SU-DHL-6 (cell line): ENCODE results near the gene ADAMTS16.

Experiments
- EZH2phosphoT487 ChIP-seq: fragments of 200-600 bp; sonication (generic), shearing (Covaris generic); conservative IDR thresholded peaks from 2 replicates; pipeline ENCODE4 v1.6.1; 2018; ENCODE audit warnings: mild to moderate bottlenecking, antibody characterized with exemption, low read length, moderate library complexity, mixed read lengths
- TF ChIP-seq, protein P1 (sequence below): fragments of 200-600 bp; sonication (generic); IDR thresholded peaks from one replicate; pipeline ENCODE4 v1.5.1; 2017; ENCODE audit warnings: antibody characterized with exemption, mild to moderate bottlenecking, low read length, moderate library complexity; ENCODE audit not compliant: insufficient read depth, poor library complexity, severe bottlenecking

DNA sequence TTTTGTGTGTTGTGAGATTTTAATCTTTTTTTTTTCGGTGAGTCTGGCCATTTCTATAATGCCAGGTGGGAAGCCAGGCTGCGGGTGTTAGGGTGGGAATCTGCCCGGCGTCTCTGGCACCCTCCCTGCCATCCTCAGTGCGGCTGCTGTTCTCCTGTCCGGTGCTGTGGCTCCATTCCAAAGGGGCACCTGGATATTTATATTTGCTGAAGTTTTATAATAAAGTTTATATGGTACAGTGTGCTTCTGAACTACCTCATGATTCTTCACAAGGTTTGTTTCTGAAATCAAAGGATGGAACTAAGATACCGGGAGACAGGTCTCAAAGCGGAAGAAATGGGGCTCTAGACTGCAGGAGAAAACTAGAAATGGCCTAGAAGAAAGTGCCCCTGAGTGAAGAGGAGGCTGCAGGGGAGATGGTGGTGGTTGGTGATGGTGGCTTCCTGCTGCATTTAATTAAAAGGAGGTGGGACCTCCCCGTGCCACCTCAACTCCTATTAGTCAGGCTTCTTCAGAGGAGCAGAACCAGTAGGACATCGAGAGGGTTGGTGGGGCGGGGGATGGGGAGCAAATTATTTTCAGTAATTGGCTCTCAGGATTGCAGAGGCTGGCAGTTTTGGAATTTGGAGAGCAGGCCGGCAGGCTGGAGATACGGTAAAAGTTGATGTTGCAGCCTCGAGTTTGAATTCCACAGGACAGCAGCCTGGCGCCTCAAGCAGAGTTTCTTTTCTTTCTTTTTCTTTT, 180.1 kb downstream of the ADAMTS16 start:
- TF ChIP-seq, protein P1, sequence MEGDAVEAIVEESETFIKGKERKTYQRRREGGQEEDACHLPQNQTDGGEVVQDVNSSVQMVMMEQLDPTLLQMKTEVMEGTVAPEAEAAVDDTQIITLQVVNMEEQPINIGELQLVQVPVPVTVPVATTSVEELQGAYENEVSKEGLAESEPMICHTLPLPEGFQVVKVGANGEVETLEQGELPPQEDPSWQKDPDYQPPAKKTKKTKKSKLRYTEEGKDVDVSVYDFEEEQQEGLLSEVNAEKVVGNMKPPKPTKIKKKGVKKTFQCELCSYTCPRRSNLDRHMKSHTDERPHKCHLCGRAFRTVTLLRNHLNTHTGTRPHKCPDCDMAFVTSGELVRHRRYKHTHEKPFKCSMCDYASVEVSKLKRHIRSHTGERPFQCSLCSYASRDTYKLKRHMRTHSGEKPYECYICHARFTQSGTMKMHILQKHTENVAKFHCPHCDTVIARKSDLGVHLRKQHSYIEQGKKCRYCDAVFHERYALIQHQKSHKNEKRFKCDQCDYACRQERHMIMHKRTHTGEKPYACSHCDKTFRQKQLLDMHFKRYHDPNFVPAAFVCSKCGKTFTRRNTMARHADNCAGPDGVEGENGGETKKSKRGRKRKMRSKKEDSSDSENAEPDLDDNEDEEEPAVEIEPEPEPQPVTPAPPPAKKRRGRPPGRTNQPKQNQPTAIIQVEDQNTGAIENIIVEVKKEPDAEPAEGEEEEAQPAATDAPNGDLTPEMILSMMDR = no peak
- TF ChIP-seq EZH2phosphoT487 = no peak
